GM12878 (cell line): ENCODE data around the gene PMM2.

Source experiments
- BHLHE40 ChIP-seq, 2 experiments: fragments of 450-650 bp in 1 of 2; IDR thresholded peaks; 2 replicates each; pipeline ENCODE4 v1.6.1; 2011 to 2017; ENCODE audit warnings: low read depth in 2 of 2, borderline replicate concordance in 1 of 2, improper control_type of control experiment in 1 of 2, low read length in 1 of 2, mild to moderate bottlenecking in 1 of 2
- BRCA1 ChIP-seq: IDR thresholded peaks from 2 replicates; pipeline ENCODE4 v1.6.1; 2011; ENCODE audit warnings: low read depth, low read length, improper control_type of control experiment
- CHD1 ChIP-seq: IDR thresholded peaks from 2 replicates; pipeline ENCODE4 v1.6.1; 2012; ENCODE audit warnings: low read depth, low read length, improper control_type of control experiment
- CTCF ChIP-seq, 3 experiments: IDR thresholded peaks in 2 of 3; conservative IDR thresholded peaks in 1 of 3; 2 replicates each; pipeline ENCODE4 v1.5.1; 2011; ENCODE audit warnings: low read depth in 3 of 3, low read length in 3 of 3, mild to moderate bottlenecking in 3 of 3, control low read depth in 2 of 3, moderate library complexity in 2 of 3, inconsistent platforms in 1 of 3, mixed read lengths in 1 of 3; ENCODE audit not compliant: control insufficient read depth in 2 of 3, insufficient read depth in 1 of 3; ENCODE audit errors: extremely low read depth in 1 of 3
- HCFC1 ChIP-seq: fragments of 150-350 bp; IDR thresholded peaks from 2 replicates; pipeline ENCODE4 v1.6.1; 2014; ENCODE audit warnings: low read length
- JUND ChIP-seq: IDR thresholded peaks from 2 replicates; pipeline ENCODE4 v1.6.1; 2012; ENCODE audit warnings: low read depth, mild to moderate bottlenecking, low read length, improper control_type of control experiment, moderate library complexity
- KDM1A ChIP-seq: fragments of 200-600 bp; sonication (generic); IDR thresholded peaks from 2 replicates; pipeline ENCODE4 v1.6.1; 2016; ENCODE audit warnings: borderline replicate concordance
- MYC ChIP-seq: IDR thresholded peaks from 2 replicates; pipeline ENCODE4 v1.6.1; 2011; ENCODE audit warnings: mild to moderate bottlenecking, low read length, moderate library complexity, inconsistent platforms; ENCODE audit not compliant: insufficient read depth, insufficient replicate concordance, insufficient read length, severe bottlenecking
- NBN ChIP-seq: fragments of 450-650 bp; IDR thresholded peaks from 2 replicates; pipeline ENCODE4 v1.6.1; 2016
- POLR2A ChIP-seq: IDR thresholded peaks from 2 replicates; pipeline ENCODE4 v1.6.1; 2011; ENCODE audit warnings: low read depth, mild to moderate bottlenecking, low read length
- POLR2AphosphoS5 ChIP-seq: IDR thresholded peaks from 2 replicates; pipeline ENCODE4 v1.6.1; 2011; ENCODE audit warnings: mild to moderate bottlenecking, low read length, inconsistent platforms
- REST ChIP-seq: IDR thresholded peaks from 2 replicates; pipeline ENCODE4 v1.6.1; 2012; ENCODE audit warnings: mild to moderate bottlenecking, low read depth, low read length
- TAF1 ChIP-seq: IDR thresholded peaks from 2 replicates; pipeline ENCODE4 v1.6.1; 2011; ENCODE audit warnings: mild to moderate bottlenecking, low read depth, low read length, borderline replicate concordance

- TF ChIP-seq JUND (no peak), HCFC1 (no peak), CHD1 (no peak), CTCF (IDR thresholded peaks at IDR 0.05 in 2 of 3, conservative IDR thresholded peaks at IDR 0.05 in 1 of 3; ENCODE audit: control insufficient read depth in 2 of 3, extremely low read depth in 1 of 3, insufficient read depth in 1 of 3, low read depth in 3 of 3, low read length in 3 of 3) (no peak), BRCA1 (no peak), BHLHE40 (IDR thresholded peaks at IDR 0.05; ENCODE audit: borderline replicate concordance in 1 of 2, low read depth in 2 of 2, low read length in 1 of 2) (no peak), REST (no peak), TAF1 (no peak), NBN (no peak), KDM1A (no peak), POLR2A (no peak), POLR2AphosphoS5 (no peak), MYC (no peak)
Observed at GRCh38 chr16:8826278-8826879, 28.7 kb downstream of the PMM2 start.
